HepG2 (cell line): ENCODE measurements around the gene IRX4. TPM values are rescaled to one million over a fixed set of nuclear protein-coding genes. Genes with fewer than 3 reads are reported as not detected.

Source experiments
- ATAC-seq: fragments of 200-7000 bp; cut with Tn5 transposase; 3 replicates; pipeline ENCODE4 v1.9.1; 2020; ENCODE audit warnings: mild to moderate bottlenecking, moderate library complexity
- BruUV-seq: library from RNA; stranded (reverse); fragments of 400-500 nt; replicated peaks from 2 replicates; lab custom pipeline; 2021; lab: Mats Ljungman, UMichigan
- CTCF ChIA-PET: fragments of 300-600 bp; formaldehyde crosslinking; extraction: SDS; loops from one replicate; lab custom pipeline; 2021; ENCODE audit warnings: low total read pairs, inconsistent platforms, low intra/inter-chr PET ratio; lab: Yijun Ruan, JAX
- POLR2A ChIA-PET: fragments of 350-600 bp; sonication (Branson Sonifier 250); formaldehyde crosslinking; loops from one replicate; lab custom pipeline; 2020; ENCODE audit warnings: antibody characterized with exemption, inconsistent platforms; lab: Yijun Ruan, JAX
- DNase-seq: peaks from one replicate; pipeline ENCODE4 v3.0.0-alpha.2; 2015; ENCODE audit warnings: low spot score
- FAIRE-seq: peaks from 3 replicates; lab custom pipeline; 2011; peaks lifted over from hg19 to GRCh38; lab: Jason Lieb, UNC
- H2AFZ ChIP-seq: one replicate; pipeline ENCODE4 v1.6.1; 2011; ENCODE audit warnings: low read length, inconsistent platforms
- H3K27ac ChIP-seq: fragments of 300-600 bp; 3 replicates; pipeline ENCODE4 v1.8.0; 2011; ENCODE audit warnings: mixed run types, mild to moderate bottlenecking, mixed read lengths, low read length, inconsistent platforms; ENCODE audit not compliant: insufficient read depth; ENCODE audit errors: extremely low read length
- H3K27me3 ChIP-seq, 2 experiments: fragments of 200-600 bp in 1 of 2; 2 replicates in 1 of 2; 3 replicates in 1 of 2; pipeline versions ENCODE4 v1.6.0 to v1.8.0; 2011; ENCODE audit warnings: low read length in 2 of 2, mild to moderate bottlenecking in 2 of 2, moderate library complexity in 2 of 2, inconsistent platforms in 1 of 2; ENCODE audit not compliant: insufficient read depth in 2 of 2, control insufficient read depth in 1 of 2
- H3K36me3 ChIP-seq, 2 experiments: fragments of 200-600 bp in 1 of 2; replicated peaks in 1 of 2; 2 replicates in 1 of 2; 3 replicates in 1 of 2; pipeline versions ENCODE4 v1.5.1 to v1.8.0; 2011; ENCODE audit warnings: low read length in 2 of 2, inconsistent platforms in 1 of 2; ENCODE audit not compliant: insufficient read depth in 2 of 2, control insufficient read depth in 1 of 2
- H3K4me1 ChIP-seq: 2 replicates; pipeline ENCODE4 v1.5.1; 2012; ENCODE audit warnings: low read length, inconsistent platforms; ENCODE audit not compliant: insufficient read depth
- H3K4me2 ChIP-seq: 2 replicates; pipeline ENCODE4 v1.6.0; 2011; ENCODE audit warnings: low read depth, low read length, inconsistent platforms
- H3K4me3 ChIP-seq, 3 experiments: fragments of 200-600 bp in 1 of 3; sonication (generic), shearing (Covaris generic) in 1 of 3; replicated peaks in 1 of 3; 2 replicates each; pipeline ENCODE4 v1.5.1; 2011 to 2016; ENCODE audit warnings: low read length in 3 of 3, inconsistent platforms in 2 of 3, low read depth in 2 of 3, mild to moderate bottlenecking in 2 of 3, control low read depth in 1 of 3, mixed read lengths in 1 of 3; ENCODE audit not compliant: insufficient read depth in 1 of 3
- H3K79me2 ChIP-seq: one replicate; pipeline ENCODE4 v1.6.1; 2011; ENCODE audit warnings: low read length, inconsistent platforms; ENCODE audit not compliant: insufficient read depth
- H3K9ac ChIP-seq: 2 replicates; pipeline ENCODE4 v1.6.0; 2011; ENCODE audit warnings: mild to moderate bottlenecking, low read depth, low read length, inconsistent platforms; ENCODE audit not compliant: insufficient read depth
- H3K9me3 ChIP-seq: 2 replicates; pipeline ENCODE4 v1.5.1; 2012; ENCODE audit warnings: mild to moderate bottlenecking, low read length
- H4K20me1 ChIP-seq: 2 replicates; pipeline ENCODE4 v1.6.0; 2011; ENCODE audit warnings: inconsistent platforms, mild to moderate bottlenecking, low read length, moderate library complexity; ENCODE audit not compliant: insufficient read depth
- ARHGAP35 ChIP-seq: sonication (generic); formaldehyde crosslinking; IDR thresholded peaks from 2 replicates; pipeline ENCODE4 v1.9.0; 2022; ENCODE audit warnings: mild to moderate bottlenecking, inconsistent platforms, moderate library complexity, missing genetic modification reagents, borderline replicate concordance
- NCOA2 ChIP-seq: sonication (generic); formaldehyde crosslinking; IDR thresholded peaks from 2 replicates; pipeline ENCODE4 v1.8.0; 2022; ENCODE audit warnings: inconsistent platforms
- ZNF160 ChIP-seq: sonication (generic); formaldehyde crosslinking; IDR thresholded peaks from 2 replicates; pipeline ENCODE4 v1.8.0; 2022; ENCODE audit warnings: mild to moderate bottlenecking, inconsistent platforms, missing genetic modification reagents
- ZNF30 ChIP-seq: sonication (generic); formaldehyde crosslinking; IDR thresholded peaks from 2 replicates; pipeline ENCODE4 v1.5.0; 2020; ENCODE audit warnings: mild to moderate bottlenecking, missing genetic modification reagents
- ZNF354B ChIP-seq: sonication (generic); formaldehyde crosslinking; IDR thresholded peaks from 2 replicates; pipeline ENCODE4 v1.8.0; 2022; ENCODE audit warnings: mild to moderate bottlenecking, missing genetic modification reagents
- ZNF777 ChIP-seq: sonication (generic); formaldehyde crosslinking; IDR thresholded peaks from 2 replicates; pipeline ENCODE4 v1.4.0; 2020; ENCODE audit warnings: missing genetic modification reagents
- WGBS: methylation state at CpG from one replicate; pipeline ENCODE4 v1.1.6; 2017; ENCODE audit warnings: low lambda C conversion rate; 5-methylcytosine and 5-hydroxymethylcytosine counted together
- in situ Hi-C: cut with HindIII; loops from 2 replicates; pipeline ENCODE4 v1.10.0; 2017; ENCODE audit warnings: low pct_unique_long_range_greater_than_20kb; ENCODE audit not compliant: extremely low pct_ligation_motif_present
- intact Hi-C: fragments of 100-400 bp; cut with micrococcal nuclease; formaldehyde crosslinking; loops from one replicate; pipeline ENCODE4 v1.10.0; 2022; ENCODE audit not compliant: unreplicated experiment
- polyA plus RNA-seq, 8 experiments: library from polyadenylated mRNA; depleted of rRNA in 3 of 8; stranded (reverse) in 7 of 8; unstranded in 1 of 8; fragments of >200 nt; fragmentation: Illumina TruSeq in 4 of 8; extraction: Trizol in 4 of 8; gene quantifications; 2 replicates each; pipeline versions ENCODE4 v1.2.1 to v1.2.3, GENCODE V29; 2011 to 2016; ENCODE audit warnings: low read depth in 4 of 8, missing spikeins in 1 of 8, mixed read lengths in 1 of 8; ENCODE audit not compliant: insufficient read depth in 1 of 8
- total RNA-seq, 5 experiments: library from RNA; depleted of rRNA; stranded (reverse); fragments of >200 nt; fragmentation: Illumina TruSeq; extraction: Trizol; gene quantifications; 2 replicates each; pipeline ENCODE4 v1.2.3, GENCODE V29; 2016; ENCODE audit warnings: low read depth in 1 of 5

Gene IRX4
- total and polyA plus RNA-seq, 2 of the 13 experiments (the other 11 are each of a cell fraction or from before 2014, with no cell fraction given), result not detected

- Histone ChIP-seq H3K36me3 (no peaks in the 10 kb centered on the region), H3K9ac (no peak overlapping the region), H3K4me3 (no peak overlapping the region), H3K9me3 (no peaks in the 10 kb centered on the region), H3K27ac (no peak overlapping the region), H2AFZ (no peak overlapping the region), H3K4me1 (no peaks in the 10 kb centered on the region), H3K27me3 (peaks cover 4 to 63% of the 10 kb centered on the region in 2 experiments; a peak in 4 of 5 replicates), H4K20me1 (no peaks in the 10 kb centered on the region), H3K79me2 (no peaks in the 10 kb centered on the region), H3K4me2 (no peak overlapping the region)
- 55% methylated on average over 64 of the region's 102 CpGs for WGBS
- no TSS peak for BruUV-seq
- ATAC-seq (no peak), DNase-seq (no peak), FAIRE-seq (no peak)
- intact Hi-C loops (no loop called here), in situ Hi-C loops (no loop called here)
- CTCF ChIA-PET, result no interaction called here
- no peak for TF ChIP-seq NCOA2 (CRISPR knock-in tag)
- no peak for TF ChIP-seq ZNF30 (CRISPR knock-in tag)
- no peak for TF ChIP-seq ZNF354B (CRISPR knock-in tag)
- POLR2A ChIA-PET, result no interaction called here
Measured at GRCh38 chr5:1886846-1887587, 4.3 kb upstream of the IRX4 start.

GRCh38 chr5:1885868-1886845 lies 3.4 kb upstream of the IRX4 start:
- H3K9ac ChIP-seq, result no peak overlapping the region
- H3K36me3 ChIP-seq, result no peaks in the 10 kb centered on the region
- BruUV-seq, result no TSS peak
- intact Hi-C loops, result no loop called here
- no peak overlapping the region for H3K4me3 ChIP-seq
- no peaks in the 10 kb centered on the region for H3K9me3 ChIP-seq
- H3K79me2 ChIP-seq, result no peaks in the 10 kb centered on the region
- 18% methylated on average over 4 of the region's 75 CpGs for WGBS
- in situ Hi-C loops, result no loop called here
- ATAC-seq (no peak), DNase-seq (no peak), FAIRE-seq (no peak)
- H4K20me1 ChIP-seq, result no peaks in the 10 kb centered on the region
- ChIA-PET POLR2A (no interaction called here), CTCF (no interaction called here)
- peaks cover 4 to 56% of the 10 kb centered on the region in 2 experiments; a peak in 4 of 5 replicates for H3K27me3 ChIP-seq
- H3K27ac ChIP-seq, result no peak overlapping the region
- no peak overlapping the region for H2AFZ ChIP-seq
- no peaks in the 10 kb centered on the region for H3K4me1 ChIP-seq
- no peak overlapping the region for H3K4me2 ChIP-seq
- TF ChIP-seq ARHGAP35, result no peak
- no peak for TF ChIP-seq ZNF777 (CRISPR knock-in tag)
- TF ChIP-seq ZNF160 (CRISPR knock-in tag), result no peak
